Measurements from ENCODE around the gene RRAS2.
"Not testable (repeated sequence)": the region's sequence is repeated elsewhere in the genome, so short reads cannot be mapped to it uniquely, and the experiment has no call there.

The RRAS2 gene

DNA sequence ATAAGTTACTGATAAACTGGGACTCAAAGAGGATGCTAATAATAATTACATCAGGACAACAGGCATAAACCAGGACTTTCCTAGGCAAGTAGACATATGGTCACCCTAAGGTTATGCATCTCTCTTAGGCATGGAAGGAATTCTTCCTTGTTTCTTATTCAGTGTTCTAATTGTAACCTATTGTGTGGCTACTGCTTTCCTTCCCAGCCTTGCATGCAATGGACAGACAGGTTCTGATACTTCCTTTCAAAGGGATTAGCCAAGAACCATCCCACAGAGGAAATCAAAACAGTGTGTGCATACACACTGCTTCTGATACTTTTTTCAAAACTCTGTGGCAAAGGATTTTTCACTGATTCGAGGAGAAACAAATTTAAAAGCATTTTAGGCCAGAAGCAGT lies 48.3 kb downstream of the RRAS2 start:
- DNase-seq (ENCODE audit: insufficient read length, low spot score), result no peak
- FAIRE-seq, result peak; percentile 73

- peak; percentile 66 for FAIRE-seq
- DNase-seq (ENCODE audit: insufficient read length, low spot score), result no peak
Observed at GRCh38 chr11:14309425-14310192, 49.4 kb downstream of the RRAS2 start.

GRCh38 chr11:14308897-14309387 lies 50.0 kb downstream of the RRAS2 start:
- FAIRE-seq, result no peak
- DNase-seq (ENCODE audit: insufficient read length, low spot score), result no peak

GRCh38 chr11:14308114-14308896 lies 50.7 kb downstream of the RRAS2 start:
- DNase-seq (ENCODE audit: insufficient read length, low spot score) (no peak), FAIRE-seq (peak; percentile 68)

GRCh38 chr11:14306481-14306880 lies 52.5 kb downstream of the RRAS2 start:
- FAIRE-seq, result no peak
- no peak for DNase-seq (ENCODE audit: insufficient read length, low spot score)

DNA sequence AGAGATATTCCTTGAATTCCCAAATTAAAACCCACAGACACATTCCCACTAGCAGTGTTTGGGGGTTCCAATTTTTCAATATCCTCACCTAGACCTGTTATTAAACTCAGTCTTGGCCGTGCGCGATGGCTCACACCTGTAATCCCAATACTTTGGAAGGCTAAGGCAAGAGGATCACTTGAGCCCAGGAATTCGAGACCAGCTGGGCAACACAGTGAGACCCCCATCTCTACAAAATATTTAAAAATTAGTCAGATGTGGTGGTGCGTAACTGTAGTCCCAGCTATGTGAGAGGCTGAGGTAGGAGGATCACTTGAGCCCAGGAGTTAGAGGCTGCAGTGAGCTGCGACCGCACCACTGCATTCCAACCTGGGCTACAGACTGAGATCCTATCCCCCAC lies 53.3 kb downstream of the RRAS2 start:
- DNase-seq (ENCODE audit: insufficient read length, low spot score) (no peak), FAIRE-seq (no peak)

DNA sequence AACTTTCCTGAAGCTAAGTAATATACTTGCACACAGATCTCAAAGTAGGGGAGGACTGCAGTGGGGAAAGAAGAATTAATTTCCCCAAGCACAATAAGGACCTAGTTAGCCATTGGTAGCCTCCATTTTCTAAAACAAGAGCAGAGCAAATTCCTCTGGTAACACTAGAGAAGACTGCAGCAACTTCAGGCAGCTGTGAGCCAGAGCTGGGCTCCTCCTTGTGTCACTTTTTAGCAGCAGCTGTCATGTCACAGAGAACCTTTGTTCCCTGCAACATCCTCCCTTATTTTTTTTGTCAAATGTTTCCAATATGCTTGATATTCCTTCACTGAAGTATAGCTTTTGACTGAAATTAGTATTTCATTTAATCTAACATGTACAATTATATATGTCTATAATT lies 54.4 kb downstream of the RRAS2 start:
- no peak for FAIRE-seq
- DNase-seq (ENCODE audit: insufficient read length, low spot score), result no peak

DNA sequence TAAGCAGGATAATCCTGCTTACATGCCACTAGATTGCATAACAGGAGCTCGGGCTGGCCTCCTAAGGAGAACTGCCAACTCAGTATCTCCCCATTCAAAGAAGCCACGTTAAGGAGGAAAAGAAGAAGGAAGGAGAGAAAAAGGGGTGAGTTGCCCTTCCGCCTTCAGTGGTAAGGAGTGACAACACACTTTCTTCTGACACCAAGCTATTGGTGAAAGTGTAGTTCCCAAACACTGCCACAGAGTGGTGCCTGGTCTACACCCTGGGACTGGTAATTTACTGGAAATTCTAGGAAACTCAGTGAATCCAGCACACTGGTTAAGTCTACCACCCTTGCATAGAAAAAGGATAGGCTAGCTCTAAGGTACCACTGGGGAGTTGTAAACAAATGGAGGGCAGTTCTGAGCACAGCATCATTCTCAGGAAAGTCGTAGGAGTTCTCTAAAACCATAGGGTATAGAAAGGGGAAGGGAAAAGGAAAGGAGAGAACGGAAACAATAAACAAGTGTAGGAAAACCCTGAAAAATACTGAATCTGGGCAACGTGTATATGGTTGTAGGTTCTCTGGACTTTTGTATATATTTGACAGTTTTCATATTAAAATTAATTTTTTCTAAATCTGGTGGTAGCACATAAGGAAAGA lies 58.2 kb downstream of the RRAS2 start:
- FAIRE-seq (peak; percentile 98), DNase-seq (ENCODE audit: insufficient read length, low spot score) (no peak)

DNA sequence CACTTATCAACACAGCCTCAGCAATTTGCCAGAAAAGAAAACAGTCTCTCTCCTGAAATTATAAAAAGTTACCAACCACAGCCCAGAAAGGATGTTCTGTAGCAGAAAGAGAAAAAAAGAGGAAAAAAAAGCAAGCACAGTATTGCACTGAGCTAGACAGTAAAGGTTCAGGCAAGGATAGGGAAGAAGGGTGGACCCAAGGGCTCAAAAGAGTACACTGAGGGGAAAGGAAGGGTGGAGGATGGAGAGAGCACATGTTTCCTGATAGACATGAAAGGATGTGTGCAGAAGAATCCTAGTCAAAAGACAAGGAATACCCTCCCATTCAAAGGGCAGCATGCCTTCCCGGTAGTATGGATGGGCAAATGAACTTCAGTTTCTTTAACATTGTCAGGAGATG lies 59.1 kb downstream of the RRAS2 start:
- no peak for DNase-seq (ENCODE audit: insufficient read length, low spot score)
- no peak for FAIRE-seq

DNA sequence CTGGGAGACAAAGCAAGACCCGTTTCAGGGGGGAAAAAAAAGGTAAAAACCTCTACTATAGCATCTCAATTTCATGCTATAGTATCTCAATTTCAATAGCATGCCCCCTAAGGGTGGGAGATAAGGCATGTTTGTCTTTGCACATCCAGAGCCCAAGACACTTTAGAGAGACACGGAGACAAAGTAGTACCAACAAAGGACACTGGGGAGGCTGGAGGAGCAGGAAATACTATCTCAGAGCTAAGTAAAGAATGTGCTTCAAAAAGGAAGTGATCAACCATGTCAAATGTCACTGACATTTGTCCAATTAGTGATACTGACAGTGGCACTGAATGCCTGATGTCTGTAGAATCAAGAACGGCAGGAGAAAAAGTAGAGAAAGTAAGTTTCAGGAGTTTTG lies 68.6 kb downstream of the RRAS2 start:
- DNase-seq (ENCODE audit: insufficient read length, low spot score) (no peak), FAIRE-seq (no peak)

GRCh38 chr11:14288189-14288935 lies 70.6 kb downstream of the RRAS2 start:
- DNase-seq (ENCODE audit: insufficient read length, low spot score) (no peak), FAIRE-seq (peak; percentile 48)

- DNase-seq (ENCODE audit: insufficient read length, low spot score), result not testable (repeated sequence)
- peak; percentile 67 for FAIRE-seq
Observed at GRCh38 chr11:14278869-14279268, 80.1 kb downstream of the RRAS2 start.

DNA sequence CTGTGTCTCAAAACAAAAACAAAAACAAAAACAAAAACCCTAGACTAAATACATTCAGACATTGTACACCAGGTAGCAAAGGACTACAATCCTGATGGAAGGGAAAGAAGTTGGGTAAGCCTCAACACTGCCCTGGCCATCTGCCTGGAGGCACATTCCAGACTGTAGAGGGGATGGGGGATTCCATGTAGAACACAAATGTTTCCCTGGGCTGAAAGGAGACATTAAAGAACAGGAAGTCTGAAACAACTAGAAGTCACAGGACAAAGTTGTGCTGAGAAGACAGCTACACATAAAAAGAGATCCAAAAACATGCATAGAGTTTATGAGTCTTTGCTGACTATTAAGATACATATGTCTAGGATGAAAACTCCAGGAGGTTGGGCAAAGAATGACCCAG lies 83.9 kb downstream of the RRAS2 start:
- no peak for FAIRE-seq
- no peak for DNase-seq (ENCODE audit: insufficient read length, low spot score)

DNA sequence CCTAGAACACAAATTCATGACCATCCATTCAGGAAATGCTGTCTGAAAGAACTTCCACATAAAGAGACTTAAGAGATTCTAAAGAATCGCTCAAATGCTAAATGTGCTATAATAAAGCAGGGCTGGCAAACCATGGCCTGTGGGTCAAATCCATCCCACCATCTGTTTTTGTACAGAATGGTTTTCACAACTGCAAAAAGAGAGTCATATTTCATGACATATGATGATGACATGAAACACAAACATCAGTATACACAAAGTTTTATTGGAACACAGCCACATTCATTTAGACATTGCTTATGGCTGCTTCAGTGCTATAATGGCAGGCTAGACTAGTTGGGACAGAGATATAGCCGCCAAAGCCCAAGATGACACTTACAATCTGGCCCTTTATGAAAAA lies 85.1 kb downstream of the RRAS2 start:
- DNase-seq (ENCODE audit: insufficient read length, low spot score) (no peak), FAIRE-seq (no peak)

DNA sequence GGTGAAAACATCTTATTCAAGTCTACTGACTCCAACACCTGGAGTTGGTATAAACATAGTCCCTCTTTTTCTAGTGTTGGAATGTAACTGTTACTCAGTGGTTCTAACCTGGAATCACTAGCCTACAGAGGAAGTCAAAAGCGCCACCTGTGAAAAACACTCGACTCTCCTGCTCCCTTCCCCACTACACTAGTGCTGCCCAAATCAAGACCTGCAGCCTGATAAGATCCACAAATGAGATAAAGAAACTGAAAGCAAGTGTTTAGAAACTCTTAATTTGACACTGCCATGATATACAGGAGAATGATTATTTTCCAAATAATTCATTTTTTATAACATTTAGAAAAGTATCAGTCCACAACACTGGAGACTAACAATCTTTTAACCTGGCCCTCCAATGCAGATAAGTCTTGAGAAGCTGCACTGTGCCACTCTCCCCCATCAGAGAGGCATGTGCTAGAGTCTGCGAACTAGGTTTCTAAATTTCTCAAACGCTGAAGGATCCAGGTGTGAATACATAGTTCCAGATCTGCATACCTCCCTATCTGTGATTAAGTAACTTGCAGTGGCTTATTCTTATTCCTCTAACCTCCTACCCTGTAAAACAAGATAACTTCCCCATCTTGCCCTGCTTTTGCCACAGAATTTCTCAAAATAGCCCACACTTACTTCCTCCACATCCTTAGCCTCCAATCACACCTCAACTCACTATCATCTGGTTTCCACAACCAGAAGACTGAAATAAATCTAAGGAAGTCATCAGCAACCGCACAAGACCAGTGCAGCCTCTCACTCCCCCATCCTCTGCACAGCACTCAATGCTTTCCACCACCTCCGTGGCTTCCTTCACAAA lies 88.1 kb downstream of the RRAS2 start:
- FAIRE-seq (peak; percentile 91), DNase-seq (ENCODE audit: insufficient read length, low spot score) (peak; percentile 53)

- DNase-seq (ENCODE audit: insufficient read length, low spot score) (no peak), FAIRE-seq (peak; percentile 78)
Observed at GRCh38 chr11:14269692-14270573, 89.0 kb downstream of the RRAS2 start.

GRCh38 chr11:14267861-14268635 lies 90.9 kb downstream of the RRAS2 start:
- FAIRE-seq (no peak), DNase-seq (ENCODE audit: insufficient read length, low spot score) (no peak)

- FAIRE-seq (no peak), DNase-seq (ENCODE audit: insufficient read length, low spot score) (no peak)
Observed at GRCh38 chr11:14266622-14267021, 92.4 kb downstream of the RRAS2 start.
